ENCODE measurements around the gene TIMP2.

DNA sequence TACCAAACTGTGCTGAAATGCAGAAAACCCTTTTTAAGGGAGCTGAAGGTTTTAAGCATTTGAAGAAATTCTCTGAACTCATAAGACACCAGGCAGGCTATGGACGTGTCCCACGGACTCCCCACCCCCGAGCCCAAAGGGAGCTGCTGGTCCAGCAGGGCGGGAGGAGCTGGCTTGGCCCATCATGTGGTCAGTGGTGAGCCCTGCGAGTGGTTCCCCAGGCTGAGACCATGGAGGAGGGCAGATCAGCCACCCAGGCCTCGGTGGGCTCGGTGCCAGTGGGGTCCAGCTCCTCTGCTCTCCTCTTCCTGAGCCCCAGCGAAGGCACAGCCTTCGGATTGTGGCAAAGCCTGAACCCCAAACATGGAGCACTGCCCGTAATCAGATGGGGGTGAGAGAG is 27.5 kb upstream of the TIMP2 start:
- TF ChIP-seq, protein P1, sequence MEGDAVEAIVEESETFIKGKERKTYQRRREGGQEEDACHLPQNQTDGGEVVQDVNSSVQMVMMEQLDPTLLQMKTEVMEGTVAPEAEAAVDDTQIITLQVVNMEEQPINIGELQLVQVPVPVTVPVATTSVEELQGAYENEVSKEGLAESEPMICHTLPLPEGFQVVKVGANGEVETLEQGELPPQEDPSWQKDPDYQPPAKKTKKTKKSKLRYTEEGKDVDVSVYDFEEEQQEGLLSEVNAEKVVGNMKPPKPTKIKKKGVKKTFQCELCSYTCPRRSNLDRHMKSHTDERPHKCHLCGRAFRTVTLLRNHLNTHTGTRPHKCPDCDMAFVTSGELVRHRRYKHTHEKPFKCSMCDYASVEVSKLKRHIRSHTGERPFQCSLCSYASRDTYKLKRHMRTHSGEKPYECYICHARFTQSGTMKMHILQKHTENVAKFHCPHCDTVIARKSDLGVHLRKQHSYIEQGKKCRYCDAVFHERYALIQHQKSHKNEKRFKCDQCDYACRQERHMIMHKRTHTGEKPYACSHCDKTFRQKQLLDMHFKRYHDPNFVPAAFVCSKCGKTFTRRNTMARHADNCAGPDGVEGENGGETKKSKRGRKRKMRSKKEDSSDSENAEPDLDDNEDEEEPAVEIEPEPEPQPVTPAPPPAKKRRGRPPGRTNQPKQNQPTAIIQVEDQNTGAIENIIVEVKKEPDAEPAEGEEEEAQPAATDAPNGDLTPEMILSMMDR (IDR thresholded peaks at IDR 0.05; ENCODE audit: low read depth, low read length, poor library complexity, severe bottlenecking): no peak
- TF ChIP-seq EZH2phosphoT487 (IDR thresholded peaks at IDR 0.05; ENCODE audit: borderline replicate concordance, low read length): no peak

Measured in DOHH2 (cell line).